Stimulated activated CD8-positive, alpha-beta memory T cell treated with anti-CD3 and anti-CD28 coated beads, Interleukin-4, amount 100 ng/mL, for 4 hours (primary cell): ENCODE results near the gene NAA50.

Experiments
- DNase-seq, 2 donors: peaks; one replicate each; pipeline ENCODE4 v3.0.0-alpha.2; 2020; ENCODE audit warnings: low read depth in 2 of 2, low spot score in 1 of 2

Gene NAA50

DNA sequence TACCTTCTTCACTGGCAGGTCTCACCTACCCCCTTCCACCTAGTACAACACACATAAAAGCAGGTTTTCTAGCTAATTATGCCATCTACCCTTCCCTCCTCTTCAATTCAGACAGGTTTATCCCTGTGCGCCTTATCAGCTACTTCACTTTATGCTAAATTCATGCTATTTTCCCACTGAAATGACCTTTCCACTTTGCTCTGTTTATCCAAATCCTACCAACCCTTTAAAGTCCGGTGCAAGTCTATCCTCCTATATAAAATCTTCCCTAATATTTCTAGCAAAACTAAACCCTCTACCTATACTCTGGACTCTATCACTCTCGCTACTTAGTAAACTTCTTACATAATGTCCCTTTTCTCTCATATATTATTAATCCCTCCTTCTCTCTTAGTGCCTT, 55.6 kb downstream of the NAA50 start:
- DNase-seq, result no peak

DNA sequence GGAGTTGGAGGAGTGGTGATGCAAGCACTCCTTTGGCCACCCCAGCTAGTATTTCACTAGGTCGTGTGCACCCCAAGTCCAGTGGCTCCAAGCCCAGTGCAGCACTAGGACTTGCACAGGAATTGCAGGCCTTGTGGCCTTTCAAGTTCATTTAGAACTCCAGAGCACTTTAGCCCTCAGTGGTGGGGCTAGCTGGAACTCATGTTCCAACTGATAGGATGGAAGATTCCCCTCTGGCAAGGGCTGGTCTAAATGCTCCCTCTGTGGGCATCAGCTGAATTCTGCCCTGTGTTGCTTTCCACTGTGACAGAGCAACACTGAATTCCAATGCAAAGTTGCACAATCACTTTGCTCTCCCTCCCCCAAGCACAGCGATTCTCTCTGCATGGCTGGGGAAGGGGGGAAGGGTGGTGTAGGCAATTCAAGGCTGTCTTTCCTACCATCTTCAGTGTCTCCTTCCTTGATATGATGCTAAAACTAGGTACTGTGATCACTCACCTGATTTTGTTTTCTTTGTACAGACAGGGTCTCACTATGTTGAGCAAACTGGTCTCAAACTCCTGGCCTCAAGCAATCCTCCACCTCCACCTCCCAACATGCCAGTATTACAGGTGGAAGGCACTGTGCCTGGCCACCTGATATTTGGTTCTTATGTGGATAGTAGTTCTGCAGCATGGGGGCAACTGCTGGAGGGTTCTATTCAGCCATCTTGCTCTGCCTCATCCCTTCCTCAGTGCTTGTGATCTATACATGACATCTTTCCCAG, 59.9 kb downstream of the NAA50 start:
- DNase-seq, result no peak

DNA sequence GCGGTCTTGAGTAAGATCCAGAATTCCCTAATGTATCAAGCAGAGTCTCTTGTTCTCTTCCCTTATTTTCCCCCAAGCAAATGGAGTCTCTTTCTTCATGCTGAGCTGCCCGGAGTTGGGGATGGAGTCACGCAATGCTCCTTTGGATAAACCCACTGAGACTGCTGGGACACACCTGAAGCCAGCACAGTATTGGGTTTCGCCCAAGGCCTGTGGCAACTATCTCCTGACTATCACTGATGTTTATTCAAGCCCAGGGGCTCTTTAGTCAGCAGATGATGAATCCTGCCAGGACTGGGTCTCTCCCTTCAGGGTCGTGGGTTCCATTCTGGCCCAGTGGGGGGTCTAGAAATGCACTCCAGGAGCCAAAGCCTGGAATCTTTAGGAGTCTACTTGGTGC, 60.9 kb downstream of the NAA50 start:
- no peak for DNase-seq

DNA sequence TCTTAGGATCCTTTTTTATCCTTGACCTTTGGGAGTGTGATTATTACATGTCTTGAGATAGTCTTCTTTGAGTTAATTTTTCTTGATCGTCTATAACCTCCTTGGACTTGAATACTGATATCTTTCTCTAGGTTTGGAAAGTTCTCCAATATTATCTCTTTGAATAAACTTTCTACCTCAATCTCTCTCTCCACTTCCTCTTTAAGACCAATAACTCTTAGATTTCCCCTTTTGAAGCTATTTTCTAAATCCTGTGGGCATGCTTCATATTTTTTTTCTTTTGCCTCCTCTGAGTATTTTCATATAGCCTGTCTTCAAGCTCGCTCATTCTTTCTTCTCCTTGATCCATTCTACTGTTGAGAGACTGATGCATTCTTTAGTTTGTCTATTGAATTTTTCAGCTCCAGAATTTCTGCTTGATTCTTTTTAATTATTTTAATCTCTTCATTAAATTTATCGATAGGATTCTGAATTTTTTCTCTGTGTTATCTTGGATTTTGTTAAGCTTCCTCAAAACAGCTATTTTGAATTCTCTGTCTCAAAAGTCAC, 61.7 kb downstream of the NAA50 start:
- DNase-seq, result no peak

DNA sequence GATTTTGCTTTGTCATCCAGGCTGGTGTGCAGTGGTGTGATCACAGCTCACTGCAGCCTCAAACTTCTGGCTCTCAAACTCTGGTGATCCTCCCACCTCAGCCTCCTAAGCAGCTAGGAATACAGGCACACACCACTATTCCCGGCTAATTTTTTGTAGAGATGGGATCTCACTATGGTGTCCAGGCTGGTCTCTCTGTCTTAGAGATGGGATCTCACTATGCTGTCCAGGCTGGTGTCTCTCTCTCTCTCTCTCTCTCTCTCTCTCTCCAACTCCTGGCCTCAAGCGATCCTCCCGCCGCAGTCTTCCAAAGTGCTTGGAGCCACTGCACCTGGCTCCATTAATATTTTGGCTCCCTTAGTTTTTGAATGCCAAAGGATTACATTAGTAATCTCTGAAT, 67.3 kb downstream of the NAA50 start:
- DNase-seq, result no peak

DNA sequence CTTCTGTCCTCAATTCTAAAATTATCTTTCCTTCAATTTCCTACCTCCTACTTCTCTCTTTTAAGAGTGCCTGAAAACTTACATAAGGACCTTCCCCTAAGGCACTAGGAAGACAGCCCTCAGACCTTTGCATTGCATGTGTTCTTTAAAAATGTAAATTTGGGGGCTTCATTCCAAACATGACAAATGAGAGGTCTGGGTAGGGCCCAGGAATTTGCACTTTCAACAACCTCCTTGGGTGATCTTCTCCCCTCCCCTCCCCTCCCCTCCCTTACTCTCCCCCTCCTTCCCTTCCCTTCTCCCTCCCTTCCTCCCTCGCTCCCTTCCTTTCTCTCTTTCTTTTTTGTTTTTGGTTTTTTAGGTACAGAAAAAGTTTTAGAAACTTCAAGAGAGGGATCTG, 68.3 kb downstream of the NAA50 start:
- DNase-seq, result no peak

DNA sequence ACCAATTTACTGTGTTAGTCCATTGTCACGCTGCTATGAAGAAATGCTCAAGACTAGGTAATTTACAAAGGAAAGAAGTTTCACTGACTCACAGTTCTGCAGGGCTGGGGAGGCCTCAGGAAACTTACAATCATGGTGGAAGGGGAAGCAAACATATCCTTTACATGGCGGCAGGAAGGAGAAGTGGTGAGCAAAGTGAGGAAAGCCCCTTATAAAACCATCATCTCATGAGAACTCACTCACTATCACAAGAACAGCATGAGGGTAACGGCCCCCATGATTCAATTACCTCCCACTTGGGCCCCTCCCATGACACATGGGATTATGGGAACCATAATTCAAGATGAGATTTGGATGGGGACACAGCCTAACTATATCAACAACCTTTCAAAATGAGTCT, 69.8 kb downstream of the NAA50 start:
- no peak for DNase-seq

DNA sequence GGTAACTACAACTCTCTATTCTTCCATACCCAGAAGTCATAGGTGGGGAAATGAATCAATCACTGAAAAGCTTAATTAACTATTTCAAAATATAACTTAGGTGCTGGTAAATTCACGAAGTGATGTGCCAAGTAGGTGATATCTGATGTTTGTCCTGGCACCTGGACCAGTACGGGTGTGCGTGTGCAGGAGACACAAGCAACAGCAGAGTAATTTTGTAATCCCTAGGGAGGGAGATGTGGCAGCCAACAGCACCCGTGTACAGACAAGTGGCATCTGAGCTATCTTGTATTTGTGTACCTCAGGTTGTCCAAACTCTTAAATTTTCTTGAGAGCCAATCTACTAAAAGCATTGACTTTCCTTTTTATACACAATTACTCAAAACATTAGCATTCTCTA, 72.5 kb downstream of the NAA50 start:
- DNase-seq, result no peak

DNA sequence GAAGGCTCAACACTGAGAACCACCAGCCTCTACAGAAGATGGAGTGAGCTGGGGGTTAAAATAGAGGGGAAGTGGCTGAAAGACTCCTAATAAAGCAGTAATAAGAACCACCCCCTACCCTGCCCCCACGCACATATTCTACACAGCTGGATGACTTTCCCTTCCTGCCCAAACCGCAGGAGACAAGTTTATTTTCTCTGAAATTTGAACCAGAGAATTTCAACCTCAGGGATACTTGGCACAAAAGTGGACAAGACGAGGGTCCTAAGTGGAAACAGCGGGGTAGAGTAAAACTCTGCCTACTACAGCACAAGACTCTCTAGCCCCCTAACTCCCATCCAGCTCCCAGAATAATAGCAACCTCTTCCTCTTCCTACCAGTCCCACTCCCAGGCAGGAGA, 78.0 kb downstream of the NAA50 start:
- DNase-seq, result no peak
